ENCODE data around the gene TBC1D4.
"Not testable (repeated sequence)": the region's sequence is repeated elsewhere in the genome, so short reads cannot be mapped to it uniquely, and the experiment has no call there.

Gene TBC1D4

DNA sequence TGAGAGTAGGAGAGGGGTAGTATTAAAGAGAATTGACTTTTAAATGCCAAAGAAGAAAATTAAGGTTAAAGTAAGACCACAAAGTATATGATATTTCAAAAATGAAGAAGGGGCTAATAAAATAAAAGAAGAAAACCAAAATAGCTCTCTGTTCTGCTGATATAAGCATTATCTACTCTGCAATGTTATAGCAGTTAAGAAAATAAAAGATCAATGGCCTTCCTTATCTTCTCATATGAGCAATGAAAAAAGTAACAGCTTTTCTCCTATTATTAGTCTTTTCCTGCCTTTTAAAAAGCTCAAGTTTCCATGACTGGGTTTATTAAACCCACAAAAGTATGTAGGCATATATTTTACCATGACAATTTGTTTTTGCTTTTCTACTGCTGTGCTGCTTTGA lies 126.4 kb downstream of the TBC1D4 start:
- POLR2A ChIA-PET: no interaction called here
- CTCF ChIA-PET: interaction anchor here (0.7 kb wide), 1 partner anchor 13 kb away, joined by 3 read pairs; no protein-coding TSS in a partner anchor
- TF ChIP-seq, protein P1, sequence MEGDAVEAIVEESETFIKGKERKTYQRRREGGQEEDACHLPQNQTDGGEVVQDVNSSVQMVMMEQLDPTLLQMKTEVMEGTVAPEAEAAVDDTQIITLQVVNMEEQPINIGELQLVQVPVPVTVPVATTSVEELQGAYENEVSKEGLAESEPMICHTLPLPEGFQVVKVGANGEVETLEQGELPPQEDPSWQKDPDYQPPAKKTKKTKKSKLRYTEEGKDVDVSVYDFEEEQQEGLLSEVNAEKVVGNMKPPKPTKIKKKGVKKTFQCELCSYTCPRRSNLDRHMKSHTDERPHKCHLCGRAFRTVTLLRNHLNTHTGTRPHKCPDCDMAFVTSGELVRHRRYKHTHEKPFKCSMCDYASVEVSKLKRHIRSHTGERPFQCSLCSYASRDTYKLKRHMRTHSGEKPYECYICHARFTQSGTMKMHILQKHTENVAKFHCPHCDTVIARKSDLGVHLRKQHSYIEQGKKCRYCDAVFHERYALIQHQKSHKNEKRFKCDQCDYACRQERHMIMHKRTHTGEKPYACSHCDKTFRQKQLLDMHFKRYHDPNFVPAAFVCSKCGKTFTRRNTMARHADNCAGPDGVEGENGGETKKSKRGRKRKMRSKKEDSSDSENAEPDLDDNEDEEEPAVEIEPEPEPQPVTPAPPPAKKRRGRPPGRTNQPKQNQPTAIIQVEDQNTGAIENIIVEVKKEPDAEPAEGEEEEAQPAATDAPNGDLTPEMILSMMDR (IDR thresholded peaks at IDR 0.05; ENCODE audit: insufficient read depth, low read length, missing control alignments): no peak
- DNase-seq (ENCODE audit: low read depth, low spot score): no peak
- H3K4me3 ChIP-seq (ENCODE audit: low read depth, low read length): no peak overlapping the region

DNA sequence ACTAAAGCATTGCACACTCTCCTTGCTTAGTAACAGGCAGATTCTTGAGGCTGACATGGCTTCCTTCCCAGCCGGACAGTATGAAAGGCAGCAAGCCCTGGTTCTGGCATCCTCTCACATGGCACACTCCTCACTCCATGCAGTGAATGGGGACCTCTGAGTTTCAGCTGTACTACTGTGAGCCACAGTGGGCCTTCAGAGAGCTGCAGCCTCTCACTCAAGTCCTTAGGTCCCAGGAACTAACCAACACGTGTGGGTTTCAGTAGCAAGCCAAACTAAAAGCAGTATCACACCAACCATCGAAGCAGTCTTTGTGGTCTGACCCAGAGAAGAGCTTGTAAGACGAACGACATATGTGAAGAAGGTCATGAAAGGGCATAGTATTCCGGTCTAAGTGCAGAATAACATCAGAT lies 128.2 kb downstream of the TBC1D4 start:
- DNase-seq (ENCODE audit: low read depth, low spot score): no peak
- CTCF ChIA-PET: interaction anchor here (1.0 kb wide), 1 partner anchor 12 kb away, joined by 3 read pairs; no protein-coding TSS in a partner anchor
- POLR2A ChIA-PET: no interaction called here
- H3K4me3 ChIP-seq (ENCODE audit: low read depth, low read length): no peak overlapping the region
- TF ChIP-seq, protein P1 (IDR thresholded peaks at IDR 0.05; ENCODE audit: insufficient read depth, low read length, missing control alignments): no peak

DNA sequence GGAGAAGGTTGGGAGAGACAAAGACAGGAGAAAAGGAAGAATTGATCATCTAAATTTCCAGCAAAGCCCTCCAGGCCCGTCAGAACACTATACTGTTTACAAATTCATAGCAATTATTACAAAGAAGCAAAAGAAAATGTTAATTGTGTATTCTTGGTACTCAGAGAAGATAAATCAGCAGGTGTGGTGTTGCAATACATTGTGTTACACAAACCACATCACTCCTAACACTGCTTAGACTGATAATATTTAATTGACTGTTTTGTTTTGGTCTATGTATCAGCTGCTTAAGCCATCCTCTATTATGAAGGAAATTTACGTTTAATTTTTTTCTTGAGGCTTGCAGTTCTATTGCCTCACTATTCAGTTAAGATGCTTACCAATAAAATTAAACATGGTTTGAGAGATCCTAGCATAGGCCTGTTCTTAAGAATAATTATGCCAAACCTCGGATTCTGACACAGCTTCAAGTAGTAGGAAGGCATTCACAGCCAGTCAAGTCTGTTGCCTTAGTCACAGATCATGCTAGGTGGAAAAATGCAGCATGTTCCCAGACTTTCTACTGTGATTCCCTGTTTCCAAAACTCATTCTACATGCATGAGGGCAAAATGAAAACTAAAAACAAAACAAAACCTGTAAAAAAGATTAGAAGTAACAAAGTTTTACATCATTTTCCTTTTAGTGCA lies 129.2 kb downstream of the TBC1D4 start:
- no peak overlapping the region for H3K4me3 ChIP-seq (ENCODE audit: low read depth, low read length)
- TF ChIP-seq, protein P1 (IDR thresholded peaks at IDR 0.05; ENCODE audit: insufficient read depth, low read length, missing control alignments): no peak
- DNase-seq (ENCODE audit: low read depth, low spot score): no peak
- POLR2A ChIA-PET: no interaction called here
- CTCF ChIA-PET: interaction anchor here (1.2 to 1.3 kb wide), 2 partner anchors 16 to 20 kb away, joined by 3 read pairs; no protein-coding TSS in a partner anchor

DNA sequence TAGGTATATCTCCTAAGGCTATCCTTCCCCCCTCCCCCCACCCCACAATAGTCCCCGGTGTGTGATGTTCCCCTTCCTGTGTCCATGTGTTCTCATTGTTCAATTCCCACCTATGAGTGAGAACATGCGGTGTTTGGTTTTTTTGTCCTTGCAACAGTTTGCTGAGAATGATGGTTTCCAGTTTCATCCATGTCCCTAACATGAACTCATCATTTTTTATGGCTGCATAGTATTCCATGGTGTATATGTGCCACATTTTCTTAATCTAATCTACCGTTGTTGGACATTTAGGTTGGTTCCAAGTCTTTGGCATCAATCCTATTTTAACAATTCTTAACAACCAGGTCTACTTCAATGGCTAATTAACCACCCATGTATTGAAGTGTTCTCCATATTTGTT lies 130.4 kb downstream of the TBC1D4 start:
- DNase-seq (ENCODE audit: low read depth, low spot score); POLR2A ChIA-PET; H3K4me3 ChIP-seq (ENCODE audit: low read depth, low read length): not testable (repeated sequence)
- CTCF ChIA-PET: interaction anchor here (1.2 kb wide), 1 partner anchor 17 kb away, joined by 3 read pairs; no protein-coding TSS in a partner anchor

DNA sequence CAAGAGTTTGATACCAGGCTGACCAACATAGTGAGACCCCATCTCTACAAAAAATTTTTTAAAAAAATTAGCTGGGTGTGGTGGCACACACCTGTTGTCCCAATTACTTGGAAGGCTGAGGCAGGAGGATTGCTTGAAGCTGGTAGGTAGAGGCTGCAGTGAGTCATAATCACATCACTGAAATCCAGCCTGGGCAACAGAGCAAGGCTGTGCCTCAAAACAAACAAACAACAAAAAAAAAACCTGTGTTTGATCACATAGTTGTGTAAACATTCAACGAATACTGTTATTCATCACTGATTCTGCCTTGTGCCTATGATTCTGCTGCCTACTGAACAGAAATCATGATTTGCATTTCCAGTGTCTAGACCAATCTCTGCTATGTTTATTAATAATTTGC lies 134.0 kb downstream of the TBC1D4 start:
- H3K4me3 ChIP-seq (ENCODE audit: low read depth, low read length): no peak overlapping the region
- TF ChIP-seq, protein P1 (IDR thresholded peaks at IDR 0.05; ENCODE audit: insufficient read depth, low read length, missing control alignments): no peak
- DNase-seq (ENCODE audit: low read depth, low spot score): no peak
- ChIA-PET POLR2A (no interaction called here), CTCF (interaction anchor here (1.1 kb wide), 1 partner anchor 10 kb away, joined by 5 read pairs; no protein-coding TSS in a partner anchor)

DNA sequence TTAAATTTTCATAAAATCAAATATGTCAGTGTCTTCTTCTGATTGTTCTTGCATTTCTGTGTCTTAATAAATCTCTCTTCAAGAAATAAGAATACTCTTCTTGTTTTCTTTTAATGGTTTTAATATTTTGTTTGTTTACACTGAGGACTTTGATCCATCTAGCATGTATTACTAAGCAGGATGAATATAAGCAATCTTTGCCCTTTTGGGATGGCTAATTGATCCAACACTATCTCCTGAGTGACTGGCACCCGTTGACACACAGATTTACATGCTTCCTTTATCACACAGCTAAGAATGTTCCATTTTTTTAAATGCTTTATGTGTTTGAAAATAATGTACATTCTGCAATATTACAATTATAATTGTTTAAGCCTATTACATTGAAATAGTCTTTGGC lies 134.5 kb downstream of the TBC1D4 start:
- TF ChIP-seq, protein P1 (IDR thresholded peaks at IDR 0.05; ENCODE audit: insufficient read depth, low read length, missing control alignments): no peak
- CTCF ChIA-PET: no interaction called here
- no peak overlapping the region for H3K4me3 ChIP-seq (ENCODE audit: low read depth, low read length)

More for the DNA sequence above, 134.5 kb downstream of the TBC1D4 start:
- no peak for DNase-seq (ENCODE audit: low read depth, low spot score)
- POLR2A ChIA-PET: no interaction called here
